Measurements from ENCODE around the gene FAM124A. TPM values are rescaled to one million over a fixed set of nuclear protein-coding genes. Genes with fewer than 3 reads are reported as not detected.
"Not testable (repeated sequence)": the region's sequence is repeated elsewhere in the genome, so short reads cannot be mapped to it uniquely, and the experiment has no call there.

Gene FAM124A
- total and polyA plus RNA-seq, 7 experiments from 2014 or later = 0.12 to 0.85 TPM; not detected in 5

DNA sequence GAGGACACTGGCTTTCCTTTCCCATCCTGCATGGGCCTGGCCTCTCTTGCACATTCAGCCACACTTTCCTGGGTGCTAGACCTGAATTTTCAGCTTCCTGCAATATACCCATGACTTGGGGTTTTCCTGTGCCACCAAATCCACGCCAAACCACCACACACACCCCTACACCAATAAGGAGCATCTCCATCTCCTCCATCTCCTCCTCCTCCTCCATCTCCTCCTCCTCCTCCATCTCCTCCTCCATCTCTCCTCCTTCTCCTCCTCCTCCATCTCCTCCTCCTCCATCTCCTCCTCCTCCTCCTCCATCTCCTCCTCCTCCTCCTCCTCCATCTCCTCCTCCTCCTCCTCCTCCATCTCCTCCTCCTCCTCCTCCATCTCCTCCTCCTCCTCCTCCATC is 66.1 kb downstream of the FAM124A start:
- H3K4me1 ChIP-seq (ENCODE audit: control insufficient read depth in 2 of 2, insufficient read depth in 2 of 2, low read length in 2 of 2); H3K27ac Mint-ChIP-seq; H3K27me3 Mint-ChIP-seq; H3K36me3 ChIP-seq (ENCODE audit: control insufficient read depth in 2 of 3, insufficient read depth in 3 of 3, low read length in 3 of 3); intact Hi-C loops (cut with micrococcal nuclease); H3K4me3 ChIP-seq (ENCODE audit: low read length); POLR2A ChIA-PET; H3K4me3 Mint-ChIP-seq; H3K27ac ChIP-seq (ENCODE audit: low read depth, low read length); H3K9me3 ChIP-seq (ENCODE audit: control insufficient read depth in 2 of 3, low read length in 3 of 3); H3K27me3 ChIP-seq (ENCODE audit: control insufficient read depth in 2 of 2, insufficient read depth in 2 of 2, low read length in 2 of 2); DNase-seq; H3K36me3 Mint-ChIP-seq; H3K9me3 Mint-ChIP-seq; ATAC-seq: not testable (repeated sequence)
- CTCF ChIA-PET = interaction anchor here (0.7 to 2.1 kb wide), 3 partner anchors 8 to 112 kb away, joined by 3 to 7 read pairs (median 4); no protein-coding TSS in a partner anchor
- peaks cover 0 to 20% (median 0%) of the 10 kb centered on the region in 7 donors for H3K4me1 Mint-ChIP-seq

DNA sequence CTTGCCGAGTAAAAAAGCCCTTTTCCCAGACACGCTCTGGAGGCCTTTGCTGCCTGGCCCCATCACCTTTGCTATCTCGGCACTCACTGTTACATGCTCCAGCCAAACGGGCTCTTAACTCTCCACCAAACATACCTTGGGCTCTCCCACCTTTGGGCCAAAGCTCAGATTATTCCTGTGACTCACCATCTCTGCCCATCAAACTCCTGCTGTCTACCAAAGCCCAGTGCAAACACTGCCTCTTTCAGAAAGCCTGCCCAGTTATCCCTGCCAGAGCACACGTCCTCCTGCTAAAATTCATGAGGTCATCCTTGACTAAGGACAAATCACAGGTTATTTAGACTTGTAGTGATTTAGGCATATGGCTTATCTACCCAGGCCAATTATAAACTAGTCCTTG is 69.1 kb downstream of the FAM124A start:
- H3K9me3 ChIP-seq (ENCODE audit: control insufficient read depth in 2 of 3, low read length in 3 of 3) = no peaks in the 10 kb centered on the region
- Mint-ChIP-seq H3K27ac (no peak overlapping the region), H3K27me3 (peaks cover 0 to 9% (median 0%) of the 10 kb centered on the region in 5 donors), H3K9me3 (no peaks in the 10 kb centered on the region), H3K4me3 (no peak overlapping the region), H3K36me3 (no peaks in the 10 kb centered on the region), H3K4me1 (peaks cover 0 to 3% (median 0%) of the 10 kb centered on the region in 7 donors)
- no peaks in the 10 kb centered on the region for H3K27me3 ChIP-seq (ENCODE audit: control insufficient read depth in 2 of 2, insufficient read depth in 2 of 2, low read length in 2 of 2)
- no peak overlapping the region for H3K4me3 ChIP-seq (ENCODE audit: low read length)
- no peaks in the 10 kb centered on the region for H3K36me3 ChIP-seq (ENCODE audit: control insufficient read depth in 2 of 3, insufficient read depth in 3 of 3, low read length in 3 of 3)
- ATAC-seq (no peak), DNase-seq (no peak)
- intact Hi-C loops (cut with micrococcal nuclease) = no loop called here
- H3K27ac ChIP-seq (ENCODE audit: low read depth, low read length) = no peak overlapping the region
- H3K4me1 ChIP-seq (ENCODE audit: control insufficient read depth in 2 of 2, insufficient read depth in 2 of 2, low read length in 2 of 2) = no peaks in the 10 kb centered on the region
- CTCF ChIA-PET = no interaction called here
- POLR2A ChIA-PET = no interaction called here

DNA sequence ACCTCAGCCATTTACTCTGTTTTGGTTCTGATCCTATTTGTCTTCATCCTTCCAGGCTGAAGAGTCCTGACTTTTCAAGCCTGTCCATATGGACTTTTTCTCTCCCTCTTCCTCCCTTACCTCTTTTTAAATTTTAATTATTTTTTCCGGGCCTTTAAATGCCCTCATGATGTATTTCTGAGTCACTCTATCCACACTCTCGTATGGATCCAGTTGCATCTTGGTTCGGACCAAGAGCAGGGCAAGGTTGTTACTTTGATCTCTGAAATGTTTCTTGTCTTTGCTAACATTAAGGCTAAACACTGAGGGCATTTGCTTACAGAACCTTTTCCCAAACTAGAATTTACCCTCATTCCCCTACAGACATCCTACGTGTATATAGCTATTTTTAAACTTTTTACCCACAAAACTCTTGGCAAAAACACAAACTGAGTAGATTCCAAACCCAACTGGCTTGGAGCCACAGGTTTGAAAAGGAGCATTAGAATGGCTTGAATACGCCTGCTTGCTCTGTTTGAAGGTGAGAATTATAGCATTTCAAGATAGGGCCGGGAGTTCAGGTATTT is 69.9 kb downstream of the FAM124A start:
- H3K9me3 Mint-ChIP-seq = no peaks in the 10 kb centered on the region
- ChIA-PET POLR2A (no interaction called here), CTCF (no interaction called here)
- no peak overlapping the region for H3K27ac ChIP-seq (ENCODE audit: low read depth, low read length)
- H3K4me3 Mint-ChIP-seq = no peak overlapping the region
- H3K27ac Mint-ChIP-seq = no peak overlapping the region
- peaks cover 0 to 7% (median 0%) of the 10 kb centered on the region in 5 donors for H3K27me3 Mint-ChIP-seq
- H3K4me1 ChIP-seq (ENCODE audit: control insufficient read depth in 2 of 2, insufficient read depth in 2 of 2, low read length in 2 of 2) = no peaks in the 10 kb centered on the region
- no peaks in the 10 kb centered on the region for H3K36me3 ChIP-seq (ENCODE audit: control insufficient read depth in 2 of 3, insufficient read depth in 3 of 3, low read length in 3 of 3)
- no peaks in the 10 kb centered on the region for H3K4me1 Mint-ChIP-seq
- H3K36me3 Mint-ChIP-seq = no peaks in the 10 kb centered on the region
- no peak overlapping the region for H3K4me3 ChIP-seq (ENCODE audit: low read length)
- intact Hi-C loops (cut with micrococcal nuclease) = no loop called here
- DNase-seq (no peak), ATAC-seq (no peak)
- H3K27me3 ChIP-seq (ENCODE audit: control insufficient read depth in 2 of 2, insufficient read depth in 2 of 2, low read length in 2 of 2) = no peaks in the 10 kb centered on the region
- no peaks in the 10 kb centered on the region for H3K9me3 ChIP-seq (ENCODE audit: control insufficient read depth in 2 of 3, low read length in 3 of 3)

DNA sequence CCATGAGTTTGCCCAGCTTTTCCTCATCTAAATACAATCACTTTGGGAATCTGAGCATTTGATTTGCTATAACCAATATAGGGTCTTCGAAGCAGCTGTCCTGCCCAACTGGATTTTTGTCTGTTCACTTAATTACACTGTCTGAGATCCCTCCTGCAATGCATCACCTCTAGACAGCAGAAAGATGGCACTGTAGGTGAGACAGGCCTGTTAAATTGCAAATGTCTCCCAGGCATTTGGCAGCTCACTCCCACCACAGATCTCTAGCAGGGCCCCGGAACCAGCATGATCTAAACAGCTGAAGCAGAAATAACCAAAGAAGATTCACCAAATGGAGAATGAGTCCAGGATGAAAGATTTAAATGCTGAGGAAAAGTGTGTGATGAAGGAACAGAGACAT is 75.4 kb downstream of the FAM124A start:
- H3K36me3 Mint-ChIP-seq = peaks cover 0 to 3% (median 0%) of the 10 kb centered on the region in 5 donors
- no peaks in the 10 kb centered on the region for H3K9me3 Mint-ChIP-seq
- no peaks in the 10 kb centered on the region for H3K4me1 ChIP-seq (ENCODE audit: control insufficient read depth in 2 of 2, insufficient read depth in 2 of 2, low read length in 2 of 2)
- H3K27ac ChIP-seq (ENCODE audit: low read depth, low read length) = no peak overlapping the region
- no peaks in the 10 kb centered on the region for H3K4me1 Mint-ChIP-seq
- CTCF ChIA-PET = interaction anchor here (0.9 kb wide), 1 partner anchor 16 kb away, joined by 3 read pairs; no protein-coding TSS in a partner anchor
- H3K36me3 ChIP-seq (ENCODE audit: control insufficient read depth in 2 of 3, insufficient read depth in 3 of 3, low read length in 3 of 3) = no peaks in the 10 kb centered on the region
- POLR2A ChIA-PET = no interaction called here
- intact Hi-C loops (cut with micrococcal nuclease) = no loop called here
- H3K27me3 ChIP-seq (ENCODE audit: control insufficient read depth in 2 of 2, insufficient read depth in 2 of 2, low read length in 2 of 2) = no peaks in the 10 kb centered on the region
- no peak overlapping the region for H3K4me3 ChIP-seq (ENCODE audit: low read length)
- ATAC-seq = no peak
- H3K27me3 Mint-ChIP-seq = peaks cover 0 to 5% (median 0%) of the 10 kb centered on the region in 5 donors
- H3K27ac Mint-ChIP-seq = no peak overlapping the region
- H3K4me3 Mint-ChIP-seq = no peak overlapping the region
- DNase-seq = no peak
- H3K9me3 ChIP-seq (ENCODE audit: control insufficient read depth in 2 of 3, low read length in 3 of 3) = no peaks in the 10 kb centered on the region

DNA sequence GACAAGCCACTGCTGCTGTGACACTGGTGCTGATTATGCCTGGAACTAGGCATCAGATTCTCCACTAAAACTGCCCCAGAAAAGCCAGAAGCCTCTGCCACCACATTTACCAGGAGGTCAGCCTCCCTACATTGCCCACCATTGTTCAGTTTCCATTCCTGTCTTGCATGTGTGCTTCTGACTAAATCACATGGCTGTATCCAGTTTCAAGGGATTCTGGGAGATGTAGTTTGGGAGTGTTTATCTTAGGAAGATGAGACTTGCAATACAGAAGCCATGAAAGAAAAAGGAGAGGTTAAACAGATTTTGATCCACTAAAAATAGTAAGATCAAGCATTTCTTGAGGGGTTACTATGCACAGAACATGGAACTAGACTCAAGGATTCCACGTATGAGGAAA is 76.6 kb downstream of the FAM124A start:
- H3K36me3 Mint-ChIP-seq = peaks cover 0 to 3% (median 0%) of the 10 kb centered on the region in 5 donors
- H3K27me3 Mint-ChIP-seq = peaks cover 0 to 5% (median 0%) of the 10 kb centered on the region in 5 donors
- Histone ChIP-seq H3K27ac (ENCODE audit: low read depth, low read length) (no peak overlapping the region), H3K4me1 (ENCODE audit: control insufficient read depth in 2 of 2, insufficient read depth in 2 of 2, low read length in 2 of 2) (no peaks in the 10 kb centered on the region), H3K36me3 (ENCODE audit: control insufficient read depth in 2 of 3, insufficient read depth in 3 of 3, low read length in 3 of 3) (no peaks in the 10 kb centered on the region), H3K27me3 (ENCODE audit: control insufficient read depth in 2 of 2, insufficient read depth in 2 of 2, low read length in 2 of 2) (no peaks in the 10 kb centered on the region), H3K9me3 (ENCODE audit: control insufficient read depth in 2 of 3, low read length in 3 of 3) (no peaks in the 10 kb centered on the region), H3K4me3 (ENCODE audit: low read length) (no peak overlapping the region)
- intact Hi-C loops (cut with micrococcal nuclease) = no loop called here
- no peak overlapping the region for H3K27ac Mint-ChIP-seq
- no peaks in the 10 kb centered on the region for H3K9me3 Mint-ChIP-seq
- no peak overlapping the region for H3K4me3 Mint-ChIP-seq
- ChIA-PET POLR2A (no interaction called here), CTCF (interaction anchor here (1.0 kb wide), 1 partner anchor 10 kb away, joined by 3 read pairs; no protein-coding TSS in a partner anchor)
- DNase-seq = no peak
- H3K4me1 Mint-ChIP-seq = no peaks in the 10 kb centered on the region
- ATAC-seq = no peak

DNA sequence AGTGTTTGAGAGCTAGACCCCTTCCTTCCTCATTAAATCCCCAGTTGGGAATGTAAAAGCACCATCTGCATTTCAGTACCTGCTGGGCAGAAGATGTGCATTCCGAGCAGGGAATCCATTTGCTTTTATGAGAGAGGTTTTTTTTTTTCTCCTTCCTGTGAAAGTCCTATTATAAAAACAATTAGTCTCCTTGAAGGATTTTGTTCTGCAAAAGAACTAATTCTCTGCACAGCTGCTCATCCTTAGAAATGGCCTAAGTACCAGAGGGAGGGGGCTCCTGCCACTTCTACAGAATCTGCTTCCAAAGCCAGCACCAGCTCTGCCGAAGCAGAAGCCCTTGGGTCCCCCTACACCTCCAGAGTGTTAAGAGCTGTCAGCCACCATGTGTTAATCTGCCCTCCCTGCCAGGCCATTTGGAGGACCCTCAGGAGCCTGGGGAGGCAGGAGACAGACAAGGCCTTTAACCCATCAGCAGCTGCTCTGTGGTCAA is 80.9 kb downstream of the FAM124A start:
- Histone ChIP-seq H3K9me3 (ENCODE audit: control insufficient read depth in 2 of 3, low read length in 3 of 3) (no peaks in the 10 kb centered on the region), H3K36me3 (ENCODE audit: control insufficient read depth in 2 of 3, insufficient read depth in 3 of 3, low read length in 3 of 3) (no peaks in the 10 kb centered on the region), H3K27me3 (ENCODE audit: control insufficient read depth in 2 of 2, insufficient read depth in 2 of 2, low read length in 2 of 2) (no peaks in the 10 kb centered on the region), H3K4me3 (ENCODE audit: low read length) (no peak overlapping the region), H3K4me1 (ENCODE audit: control insufficient read depth in 2 of 2, insufficient read depth in 2 of 2, low read length in 2 of 2) (no peaks in the 10 kb centered on the region), H3K27ac (ENCODE audit: low read depth, low read length) (no peak overlapping the region)
- intact Hi-C loops (cut with micrococcal nuclease) = no loop called here
- Mint-ChIP-seq H3K4me3 (no peak overlapping the region), H3K9me3 (no peaks in the 10 kb centered on the region), H3K4me1 (no peaks in the 10 kb centered on the region), H3K27ac (no peak overlapping the region), H3K36me3 (peaks cover 0 to 3% (median 0%) of the 10 kb centered on the region in 5 donors), H3K27me3 (peaks cover 0 to 5% (median 0%) of the 10 kb centered on the region in 5 donors)
- DNase-seq = no peak
- CTCF ChIA-PET = no interaction called here
- ATAC-seq = no peak
- POLR2A ChIA-PET = no interaction called here

DNA sequence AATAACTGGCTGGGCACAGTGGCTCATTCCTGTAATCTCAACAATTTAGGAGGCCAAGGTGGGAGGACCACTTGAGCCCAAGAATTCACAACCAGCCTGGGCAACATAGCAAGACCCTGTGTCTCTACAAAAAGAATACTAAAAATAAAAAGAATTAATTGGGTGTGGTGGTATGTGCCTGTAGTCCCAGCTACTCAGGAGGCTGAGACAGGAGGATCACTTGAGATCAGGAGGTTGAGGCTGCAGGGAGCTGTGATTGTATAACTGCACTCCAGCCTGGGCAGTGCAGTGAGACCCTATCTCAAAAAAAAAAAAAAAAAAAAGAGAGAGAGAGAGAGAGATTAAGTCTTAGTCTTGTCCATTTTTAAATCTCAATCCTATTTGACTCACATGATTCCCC is 81.7 kb downstream of the FAM124A start:
- no peaks in the 10 kb centered on the region for H3K27me3 ChIP-seq (ENCODE audit: control insufficient read depth in 2 of 2, insufficient read depth in 2 of 2, low read length in 2 of 2)
- POLR2A ChIA-PET = interaction anchor here (0.5 kb wide), 1 partner anchor 23 kb away, joined by 3 read pairs; no protein-coding TSS in a partner anchor

More for the DNA sequence above, 81.7 kb downstream of the FAM124A start:
- Mint-ChIP-seq H3K36me3 (peaks cover 0 to 3% (median 0%) of the 10 kb centered on the region in 5 donors), H3K4me3 (no peak overlapping the region), H3K4me1 (peaks cover 0 to 2% (median 0%) of the 10 kb centered on the region in 7 donors), H3K9me3 (no peaks in the 10 kb centered on the region), H3K27me3 (peaks cover 0 to 5% (median 0%) of the 10 kb centered on the region in 5 donors), H3K27ac (no peak overlapping the region)
- no peaks in the 10 kb centered on the region for H3K36me3 ChIP-seq (ENCODE audit: control insufficient read depth in 2 of 3, insufficient read depth in 3 of 3, low read length in 3 of 3)
- no peak overlapping the region for H3K27ac ChIP-seq (ENCODE audit: low read depth, low read length)
- ATAC-seq (no peak), DNase-seq (no peak)
- no peaks in the 10 kb centered on the region for H3K9me3 ChIP-seq (ENCODE audit: control insufficient read depth in 2 of 3, low read length in 3 of 3)
- intact Hi-C loops (cut with micrococcal nuclease) = no loop called here
- H3K4me1 ChIP-seq (ENCODE audit: control insufficient read depth in 2 of 2, insufficient read depth in 2 of 2, low read length in 2 of 2) = no peaks in the 10 kb centered on the region
- CTCF ChIA-PET = no interaction called here
- no peak overlapping the region for H3K4me3 ChIP-seq (ENCODE audit: low read length)
